ENCODE measurements around the gene PDE6A.

PDE6A gene

GRCh38 chr5:149830579-149830978 is 114.0 kb downstream of the PDE6A start:
- no peak overlapping the region for H3K4me3 ChIP-seq (ENCODE audit: low read depth, low read length)
- TF ChIP-seq POLR2A (IDR thresholded peaks at IDR 0.05; ENCODE audit: extremely low read depth, insufficient read length) (no peak), MYC (IDR thresholded peaks at IDR 0.05; ENCODE audit: low read depth, low read length) (no peak)
- TF ChIP-seq, protein P1, sequence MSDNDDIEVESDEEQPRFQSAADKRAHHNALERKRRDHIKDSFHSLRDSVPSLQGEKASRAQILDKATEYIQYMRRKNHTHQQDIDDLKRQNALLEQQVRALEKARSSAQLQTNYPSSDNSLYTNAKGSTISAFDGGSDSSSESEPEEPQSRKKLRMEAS (IDR thresholded peaks at IDR 0.05; ENCODE audit: low read depth, low read length) = no peak
- TF ChIP-seq, protein P2, sequence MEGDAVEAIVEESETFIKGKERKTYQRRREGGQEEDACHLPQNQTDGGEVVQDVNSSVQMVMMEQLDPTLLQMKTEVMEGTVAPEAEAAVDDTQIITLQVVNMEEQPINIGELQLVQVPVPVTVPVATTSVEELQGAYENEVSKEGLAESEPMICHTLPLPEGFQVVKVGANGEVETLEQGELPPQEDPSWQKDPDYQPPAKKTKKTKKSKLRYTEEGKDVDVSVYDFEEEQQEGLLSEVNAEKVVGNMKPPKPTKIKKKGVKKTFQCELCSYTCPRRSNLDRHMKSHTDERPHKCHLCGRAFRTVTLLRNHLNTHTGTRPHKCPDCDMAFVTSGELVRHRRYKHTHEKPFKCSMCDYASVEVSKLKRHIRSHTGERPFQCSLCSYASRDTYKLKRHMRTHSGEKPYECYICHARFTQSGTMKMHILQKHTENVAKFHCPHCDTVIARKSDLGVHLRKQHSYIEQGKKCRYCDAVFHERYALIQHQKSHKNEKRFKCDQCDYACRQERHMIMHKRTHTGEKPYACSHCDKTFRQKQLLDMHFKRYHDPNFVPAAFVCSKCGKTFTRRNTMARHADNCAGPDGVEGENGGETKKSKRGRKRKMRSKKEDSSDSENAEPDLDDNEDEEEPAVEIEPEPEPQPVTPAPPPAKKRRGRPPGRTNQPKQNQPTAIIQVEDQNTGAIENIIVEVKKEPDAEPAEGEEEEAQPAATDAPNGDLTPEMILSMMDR (IDR thresholded peaks at IDR 0.05; ENCODE audit: low read depth, low read length) = no peak
- no peak for DNase-seq (ENCODE audit: low read depth)

DNA sequence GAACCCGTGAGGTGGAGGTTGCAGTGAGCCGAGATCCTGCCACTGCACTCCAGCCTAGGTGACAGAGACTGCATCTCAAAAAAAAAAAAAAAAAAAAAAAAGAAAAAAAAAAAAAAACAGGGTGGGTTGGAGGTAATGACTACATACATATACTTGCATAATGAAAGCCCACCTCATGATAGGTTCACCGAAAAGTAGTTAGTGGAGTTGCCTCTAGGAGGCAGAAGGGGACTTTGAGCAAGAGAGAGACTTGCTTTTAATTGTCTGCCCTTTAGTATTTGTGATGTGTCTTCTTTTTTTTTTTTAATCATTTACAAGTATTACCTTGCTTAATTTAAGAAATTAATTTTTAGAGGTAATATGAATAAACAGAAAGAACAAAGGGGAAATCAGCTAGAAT is 114.6 kb downstream of the PDE6A start:
- no peak overlapping the region for H3K4me3 ChIP-seq (ENCODE audit: low read depth, low read length)
- TF ChIP-seq, protein P1 (IDR thresholded peaks at IDR 0.05; ENCODE audit: low read depth, low read length) = no peak
- TF ChIP-seq, protein P2 (IDR thresholded peaks at IDR 0.05; ENCODE audit: low read depth, low read length) = peak; percentile 29
- peak; percentile 46 for DNase-seq (ENCODE audit: low read depth)

DNA sequence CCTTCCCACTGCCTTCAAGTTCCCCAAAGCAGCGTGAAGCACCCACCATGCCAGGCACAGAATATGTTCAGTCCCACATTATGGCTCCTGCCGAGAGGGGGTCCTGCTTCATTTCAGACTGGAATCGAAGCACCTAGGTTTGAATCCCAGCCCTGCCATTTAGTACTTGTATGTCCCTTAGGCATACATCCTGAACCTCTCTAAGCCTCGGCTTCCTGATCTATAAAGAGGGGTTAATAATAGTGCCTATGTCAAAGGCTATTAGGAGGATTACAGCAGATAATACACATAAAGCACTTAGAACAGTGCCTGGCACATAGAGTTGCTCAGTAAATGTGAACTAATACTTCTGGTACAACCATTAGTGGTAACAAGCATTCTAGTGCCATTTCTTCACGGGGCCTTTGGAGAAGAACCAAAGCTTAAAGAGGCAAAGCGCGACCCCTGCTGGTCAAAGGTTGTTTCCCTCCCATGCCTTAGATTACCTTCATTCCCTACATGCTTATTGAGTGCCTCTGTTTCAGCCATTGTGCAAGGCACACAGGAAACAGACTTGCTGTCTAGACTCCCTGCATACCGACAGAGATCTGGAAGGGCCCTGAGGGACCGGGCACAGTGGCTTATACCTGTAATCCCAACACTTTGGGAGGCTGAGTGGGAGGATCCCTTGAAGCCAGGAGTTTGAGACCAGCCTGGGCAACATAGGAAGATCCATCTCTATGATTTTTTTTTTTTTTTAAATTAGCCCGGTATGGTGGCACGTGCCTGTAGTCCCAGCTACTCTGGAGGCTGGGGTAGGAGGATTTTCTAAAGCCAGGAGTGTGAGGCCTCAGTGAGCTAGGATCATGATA is 116.2 kb downstream of the PDE6A start:
- DNase-seq (ENCODE audit: low read depth) = peak; percentile 92
- TF ChIP-seq MYC (IDR thresholded peaks at IDR 0.05; ENCODE audit: low read depth, low read length) (no peak), POLR2A (IDR thresholded peaks at IDR 0.05; ENCODE audit: extremely low read depth, insufficient read length) (no peak)
- TF ChIP-seq, protein P2 (IDR thresholded peaks at IDR 0.05; ENCODE audit: low read depth, low read length) = peak; percentile 82
- TF ChIP-seq, protein P1 (IDR thresholded peaks at IDR 0.05; ENCODE audit: low read depth, low read length) = peak; percentile 75
- H3K4me3 ChIP-seq (ENCODE audit: low read depth, low read length) = no peak overlapping the region

- no peak overlapping the region for H3K4me3 ChIP-seq (ENCODE audit: low read depth, low read length)
- TF ChIP-seq, protein P1 (IDR thresholded peaks at IDR 0.05; ENCODE audit: low read depth, low read length) = no peak
- TF ChIP-seq POLR2A (IDR thresholded peaks at IDR 0.05; ENCODE audit: extremely low read depth, insufficient read length) (no peak), MYC (IDR thresholded peaks at IDR 0.05; ENCODE audit: low read depth, low read length) (no peak)
- TF ChIP-seq, protein P2 (IDR thresholded peaks at IDR 0.05; ENCODE audit: low read depth, low read length) = no peak
- DNase-seq (ENCODE audit: low read depth) = no peak
Observed at GRCh38 chr5:149827546-149827945, 117.0 kb downstream of the PDE6A start.

DNA sequence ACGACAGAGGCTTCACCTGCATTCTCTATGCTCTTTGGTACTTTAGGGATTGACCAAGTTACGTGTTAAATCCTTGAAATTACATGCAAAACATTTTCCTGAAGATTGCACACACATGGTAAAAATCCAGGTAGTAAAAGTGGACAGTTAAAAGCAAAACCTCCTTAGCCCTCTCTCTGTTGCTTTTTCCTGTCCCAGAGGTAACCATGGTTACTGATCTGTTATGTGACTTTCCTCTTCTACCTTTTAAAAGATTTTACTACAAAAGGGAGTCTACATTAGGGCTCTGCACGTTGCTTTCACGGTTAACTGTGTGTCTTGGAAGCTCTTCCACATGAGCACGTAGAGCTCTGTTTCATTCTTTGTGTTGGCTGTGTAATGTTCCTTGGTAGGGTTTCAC is 117.5 kb downstream of the PDE6A start:
- TF ChIP-seq, protein P1 (IDR thresholded peaks at IDR 0.05; ENCODE audit: low read depth, low read length) = no peak
- TF ChIP-seq POLR2A (IDR thresholded peaks at IDR 0.05; ENCODE audit: extremely low read depth, insufficient read length) (no peak), MYC (IDR thresholded peaks at IDR 0.05; ENCODE audit: low read depth, low read length) (no peak)
- TF ChIP-seq, protein P2 (IDR thresholded peaks at IDR 0.05; ENCODE audit: low read depth, low read length) = no peak
- H3K4me3 ChIP-seq (ENCODE audit: low read depth, low read length) = no peak overlapping the region
- no peak for DNase-seq (ENCODE audit: low read depth)

All from NB4 (cell line).